Endothelial cell of umbilical vein (primary cell): Measurements from ENCODE around the gene BRD3. TPM values are rescaled to one million over a fixed set of nuclear protein-coding genes. Genes with fewer than 3 reads are reported as not detected.

Source experiments
- BruUV-seq: library from RNA; stranded (reverse); fragments of 400-500 nt; replicated peaks from 2 replicates; lab custom pipeline; 2021; lab: Mats Ljungman, UMichigan
- CTCF ChIA-PET: fragments of 300-600, 350-600 bp; sonication (Branson Sonifier 250); formaldehyde crosslinking; loops from one replicate; lab custom pipeline; 2021; ENCODE audit warnings: antibody characterized with exemption, inconsistent platforms; lab: Charles Lee
- POLR2A ChIA-PET: fragments of 300-600, 350-600 bp; sonication (Branson Sonifier 250); formaldehyde crosslinking; loops from one replicate; lab custom pipeline; 2021; ENCODE audit warnings: antibody characterized with exemption, inconsistent platforms; lab: Charles Lee
- DNase-seq: peaks from one replicate; pipeline ENCODE4 v3.0.0-alpha.2; 2011; ENCODE audit warnings: low read depth, low spot score
- FAIRE-seq: peaks from 2 replicates; lab custom pipeline; 2011; peaks lifted over from hg19 to GRCh38; lab: Jason Lieb, UNC
- H2AFZ ChIP-seq: 2 replicates; pipeline ENCODE4 v1.6.0; 2012; ENCODE audit warnings: low read depth, low read length, control low read depth, inconsistent platforms
- H3K27ac ChIP-seq: 2 replicates; pipeline ENCODE4 v1.5.1; 2011; ENCODE audit warnings: low read depth, mild to moderate bottlenecking, control low read depth, low read length, moderate library complexity; ENCODE audit not compliant: insufficient read depth
- H3K27me3 ChIP-seq, 2 experiments: 2 replicates each; pipeline versions ENCODE4 v1.6.0 to v1.6.1; 2011; ENCODE audit warnings: low read length in 2 of 2, mixed read lengths in 1 of 2; ENCODE audit not compliant: control insufficient read depth in 2 of 2, insufficient read depth in 2 of 2
- H3K36me3 ChIP-seq, 2 experiments: 2 replicates in 1 of 2; 3 replicates in 1 of 2; pipeline ENCODE4 v1.5.1; 2011; ENCODE audit warnings: low read length in 2 of 2, mild to moderate bottlenecking in 1 of 2, moderate library complexity in 1 of 2; ENCODE audit not compliant: control insufficient read depth in 2 of 2, insufficient read depth in 2 of 2; ENCODE audit errors: extremely low read depth in 1 of 2
- H3K4me1 ChIP-seq: 3 replicates; pipeline ENCODE4 v1.5.1; 2011; ENCODE audit warnings: mild to moderate bottlenecking, low read length; ENCODE audit not compliant: control insufficient read depth, insufficient read depth; ENCODE audit errors: extremely low read depth
- H3K4me2 ChIP-seq: 2 replicates; pipeline ENCODE4 v1.6.1; 2011; ENCODE audit warnings: low read length, control low read depth, mixed read lengths; ENCODE audit not compliant: insufficient read depth
- H3K4me3 ChIP-seq, 3 experiments: fragments of 200-600 bp in 1 of 3; sonication (generic), shearing (Covaris generic) in 1 of 3; replicated peaks in 1 of 3; 2 replicates each; pipeline ENCODE4 v1.5.1; 2011 to 2016; ENCODE audit warnings: control low read depth in 3 of 3, low read length in 3 of 3, mild to moderate bottlenecking in 2 of 3, inconsistent platforms in 1 of 3, low read depth in 1 of 3, moderate library complexity in 1 of 3; ENCODE audit not compliant: insufficient read depth in 1 of 3
- H3K79me2 ChIP-seq: 2 replicates; pipeline ENCODE4 v1.6.0; 2012; ENCODE audit warnings: low read length, inconsistent platforms; ENCODE audit not compliant: control insufficient read depth, insufficient read depth
- H3K9ac ChIP-seq: replicated peaks from 2 replicates; pipeline ENCODE3; 2011; ENCODE audit warnings: low read length, control low read depth; ENCODE audit not compliant: insufficient read depth; ENCODE audit errors: extremely low read depth
- H3K9me1 ChIP-seq: replicated peaks from 3 replicates; pipeline ENCODE4 v1.6.0; 2011; ENCODE audit warnings: mild to moderate bottlenecking, low read length; ENCODE audit not compliant: control insufficient read depth, insufficient read depth; ENCODE audit errors: extremely low read depth
- H3K9me3 ChIP-seq: replicated peaks from 2 replicates; pipeline ENCODE4 v1.5.1; 2012; ENCODE audit warnings: low read length, inconsistent platforms; ENCODE audit not compliant: control insufficient read depth, insufficient read depth
- H4K20me1 ChIP-seq: replicated peaks from 2 replicates; pipeline ENCODE3; 2011; ENCODE audit warnings: mild to moderate bottlenecking, low read length; ENCODE audit not compliant: control insufficient read depth, insufficient read depth; ENCODE audit errors: extremely low read depth
- EZH2 ChIP-seq: IDR thresholded peaks from 2 replicates; pipeline ENCODE4 v1.6.1; 2012; ENCODE audit warnings: borderline replicate concordance, low read depth, mild to moderate bottlenecking, moderate library complexity, low read length, inconsistent platforms; ENCODE audit not compliant: severe bottlenecking
- FOS ChIP-seq: IDR thresholded peaks from 2 replicates; pipeline ENCODE4 v1.6.1; 2011; ENCODE audit warnings: mild to moderate bottlenecking, low read length, moderate library complexity, borderline replicate concordance; ENCODE audit not compliant: insufficient read depth
- GATA2 ChIP-seq: IDR thresholded peaks from 2 replicates; pipeline ENCODE4 v1.7.0; 2011; ENCODE audit warnings: low read depth, mild to moderate bottlenecking, moderate library complexity, mixed read lengths, low read length; ENCODE audit not compliant: insufficient read length, insufficient read depth
- MYC ChIP-seq: IDR thresholded peaks from one replicate; pipeline ENCODE4 v1.6.1; 2011; ENCODE audit warnings: mild to moderate bottlenecking, low read depth, low read length
- POLR2AphosphoS5 ChIP-seq: IDR thresholded peaks from 2 replicates; pipeline ENCODE4 v1.6.1; 2012; ENCODE audit warnings: low read depth, mild to moderate bottlenecking, control low read depth, low read length, moderate library complexity; ENCODE audit not compliant: insufficient read depth
- dilution Hi-C: fragments of 300-500 bp; cut with MboI; formaldehyde crosslinking; loops from one replicate; pipeline ENCODE4 v1.15.0; 2019; ENCODE audit warnings: low sequenced_read_pairs; ENCODE audit not compliant: extremely low pct_ligation_motif_present
- intact Hi-C: fragments of 100-400 bp; cut with micrococcal nuclease; formaldehyde crosslinking; loops from one replicate; pipeline ENCODE4 v1.10.0; 2022
- polyA plus RNA-seq, 4 experiments: library from polyadenylated mRNA; depleted of rRNA in 3 of 4; stranded (reverse) in 3 of 4; unstranded in 1 of 4; fragments of >200 nt; gene quantifications; 2 replicates each; pipeline versions ENCODE4 v1.2.1 to v1.2.3, GENCODE V29; 2011 to 2012; ENCODE audit warnings: missing spikeins in 1 of 4
- total RNA-seq: library from RNA; stranded (reverse); gene quantifications from 2 replicates; pipeline ENCODE4 v1.2.3, GENCODE V29; 2021

The BRD3 gene
- total and polyA plus RNA-seq, 2 donors (not counting 3 experiments of a cell fraction or from before 2014, with no cell fraction given), result 10.5 to 47.1 TPM

- no peak overlapping the region for H2AFZ ChIP-seq
- H3K79me2 ChIP-seq, result no peaks in the 10 kb centered on the region
- H3K4me3 ChIP-seq, result no peak overlapping the region
- FAIRE-seq (no peak), DNase-seq (no peak)
- no peak overlapping the region for H3K9ac ChIP-seq
- no peaks in the 10 kb centered on the region for H3K27me3 ChIP-seq
- no peaks in the 10 kb centered on the region for H4K20me1 ChIP-seq
- H3K9me3 ChIP-seq, result no peaks in the 10 kb centered on the region
- H3K4me2 ChIP-seq, result no peak overlapping the region
- POLR2A ChIA-PET, result no interaction called here
- no peaks in the 10 kb centered on the region for H3K9me1 ChIP-seq
- CTCF ChIA-PET, result no interaction called here
- peaks cover 4 to 56% of the 10 kb centered on the region in 2 experiments for H3K36me3 ChIP-seq
- BruUV-seq, result no TSS peak
- no peak overlapping the region for H3K27ac ChIP-seq
- dilution Hi-C loops, result no loop called here
- intact Hi-C loops, result loop anchor here (10.0 kb wide), 1 partner anchor 343 kb away; no protein-coding TSS in a partner anchor
- H3K4me1 ChIP-seq, result no peaks in the 10 kb centered on the region
- TF ChIP-seq FOS, result no peak
- TF ChIP-seq POLR2AphosphoS5, result no peak
- TF ChIP-seq EZH2, result no peak
Observed at GRCh38 chr9:134041649-134041962, 26.2 kb downstream of the BRD3 start.

- Histone ChIP-seq H3K9me1 (no peaks in the 10 kb centered on the region), H3K4me3 (no peak overlapping the region), H3K9ac (no peak overlapping the region), H4K20me1 (no peaks in the 10 kb centered on the region), H2AFZ (no peak overlapping the region), H3K27ac (no peak overlapping the region), H3K27me3 (no peaks in the 10 kb centered on the region), H3K36me3 (peaks cover 4 to 55% of the 10 kb centered on the region in 2 experiments), H3K4me1 (no peaks in the 10 kb centered on the region), H3K4me2 (no peak overlapping the region), H3K79me2 (no peaks in the 10 kb centered on the region), H3K9me3 (no peaks in the 10 kb centered on the region)
- dilution Hi-C loops, result no loop called here
- ChIA-PET CTCF (no interaction called here), POLR2A (no interaction called here)
- FAIRE-seq (no peak), DNase-seq (no peak)
- TF ChIP-seq GATA2 (no peak), MYC (no peak), POLR2AphosphoS5 (no peak)
- intact Hi-C loops, result loop anchor here (10.0 kb wide), 1 partner anchor 344 kb away; no protein-coding TSS in a partner anchor
- BruUV-seq, result no TSS peak
Observed at GRCh38 chr9:134040781-134041648, 26.8 kb downstream of the BRD3 start.
